Chondrocyte (in vitro differentiated cells): ENCODE measurements around the gene FDPS. TPM values are rescaled to one million over a fixed set of nuclear protein-coding genes. Genes with fewer than 3 reads are reported as not detected.

ENCODE experiments used
- DNase-seq: peaks from one replicate; pipeline ENCODE4 v3.0.0; 2021; ENCODE audit warnings: mixed read lengths, low spot score
- H3K27ac Mint-ChIP-seq: one replicate; pipeline ENCODE4 v1.8.0; 2021; ENCODE audit warnings: mild to moderate bottlenecking, moderate library complexity, mixed read lengths; ENCODE audit not compliant: unreplicated experiment
- H3K27me3 Mint-ChIP-seq: 2 replicates; pipeline ENCODE4 v1.8.0; 2021; ENCODE audit warnings: low read depth, mixed read lengths
- H3K36me3 Mint-ChIP-seq: 2 replicates; pipeline ENCODE4 v1.8.0; 2021; ENCODE audit warnings: low read depth, mixed read lengths
- H3K4me1 Mint-ChIP-seq: 2 replicates; pipeline ENCODE4 v1.8.0; 2021; ENCODE audit warnings: low read depth, mild to moderate bottlenecking, mixed read lengths
- H3K4me3 Mint-ChIP-seq: one replicate; pipeline ENCODE4 v1.8.0; 2021; ENCODE audit warnings: mild to moderate bottlenecking, moderate library complexity, mixed read lengths; ENCODE audit not compliant: unreplicated experiment
- H3K9me3 Mint-ChIP-seq: 2 replicates; pipeline ENCODE4 v1.8.0; 2021; ENCODE audit warnings: low read depth, mixed read lengths
- CTCF ChIP-seq: fragments of 200-600 bp; sonication (generic); IDR thresholded peaks from 2 replicates; pipeline ENCODE4 v1.5.0; 2021; ENCODE audit warnings: antibody characterized with exemption, mild to moderate bottlenecking, moderate library complexity
- total RNA-seq: library from RNA; stranded (reverse); gene quantifications from 3 replicates; pipeline ENCODE4 v1.2.1, GENCODE V29; 2021

FDPS gene
- total RNA-seq, 1 donor from 2014 or later = 122 TPM

- peaks cover 15% of the 10 kb centered on the region for H3K36me3 Mint-ChIP-seq
- H3K9me3 Mint-ChIP-seq = no peaks in the 10 kb centered on the region
- H3K4me1 Mint-ChIP-seq = peaks cover 33% of the 10 kb centered on the region
- TF ChIP-seq CTCF = no peak
- peak overlapping the region; percentile 97 for H3K27ac Mint-ChIP-seq
- H3K4me3 Mint-ChIP-seq = peak overlapping the region; percentile 96
- DNase-seq = peak; percentile 26
- no peaks in the 10 kb centered on the region for H3K27me3 Mint-ChIP-seq
These were observed 36.0 kb upstream of the FDPS start for GRCh38 chr1:155272466-155273342.

DNA sequence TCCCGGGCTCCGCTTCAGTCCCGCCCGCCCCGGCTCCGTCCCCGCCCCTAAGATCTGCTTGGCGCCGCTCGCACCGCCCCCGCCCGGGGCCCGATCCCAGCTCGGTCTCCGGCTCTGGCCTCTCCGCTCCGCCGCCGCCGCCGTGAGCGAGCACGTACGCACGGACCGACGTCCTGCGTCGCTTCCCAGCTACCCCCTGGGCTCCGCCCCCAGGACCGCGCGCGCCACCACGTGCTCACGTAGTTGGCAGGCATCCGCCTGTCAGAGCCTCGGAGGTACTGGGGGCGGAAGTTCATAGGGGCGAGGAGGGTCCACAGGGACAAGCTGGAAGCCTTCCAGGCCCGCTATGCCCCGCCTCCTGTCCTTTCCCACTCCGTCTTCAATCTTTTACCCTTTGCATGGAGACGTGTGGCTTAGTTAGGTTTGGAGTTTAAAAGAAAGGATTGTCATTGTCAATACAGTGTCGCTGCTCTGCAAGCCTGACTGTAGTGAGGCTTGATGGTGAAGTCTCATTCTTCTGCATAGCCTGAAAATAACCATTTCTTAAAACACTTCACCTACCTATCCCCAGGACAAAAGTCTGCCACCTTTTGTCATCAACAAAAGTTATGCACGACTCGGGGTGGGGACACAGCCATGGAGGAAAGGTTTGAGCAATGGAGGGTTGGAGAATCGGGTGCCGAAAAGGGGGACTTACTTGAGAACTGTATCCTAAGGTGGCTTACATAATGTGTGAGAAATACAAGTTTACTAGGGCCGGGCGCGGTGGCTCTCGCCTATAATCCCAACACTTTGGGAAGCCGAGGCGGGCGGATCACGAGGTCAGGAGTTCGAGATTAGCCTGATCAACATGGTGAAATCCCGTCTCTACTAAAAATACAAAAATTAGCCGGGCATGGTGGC lies 35.1 kb upstream of the FDPS start, which contains the start of gene CLK2:
Gene CLK2, minus strand, starts transcription at position 162 of the 903 bp plus-strand sequence. CDS start 2,527 bp downstream, outside the sequence.
- peak; percentile 26 for TF ChIP-seq CTCF
- Mint-ChIP-seq H3K36me3 (peaks cover 12% of the 10 kb centered on the region), H3K27ac (peak within 1 kb of the TSS; percentile 97)

DNA sequence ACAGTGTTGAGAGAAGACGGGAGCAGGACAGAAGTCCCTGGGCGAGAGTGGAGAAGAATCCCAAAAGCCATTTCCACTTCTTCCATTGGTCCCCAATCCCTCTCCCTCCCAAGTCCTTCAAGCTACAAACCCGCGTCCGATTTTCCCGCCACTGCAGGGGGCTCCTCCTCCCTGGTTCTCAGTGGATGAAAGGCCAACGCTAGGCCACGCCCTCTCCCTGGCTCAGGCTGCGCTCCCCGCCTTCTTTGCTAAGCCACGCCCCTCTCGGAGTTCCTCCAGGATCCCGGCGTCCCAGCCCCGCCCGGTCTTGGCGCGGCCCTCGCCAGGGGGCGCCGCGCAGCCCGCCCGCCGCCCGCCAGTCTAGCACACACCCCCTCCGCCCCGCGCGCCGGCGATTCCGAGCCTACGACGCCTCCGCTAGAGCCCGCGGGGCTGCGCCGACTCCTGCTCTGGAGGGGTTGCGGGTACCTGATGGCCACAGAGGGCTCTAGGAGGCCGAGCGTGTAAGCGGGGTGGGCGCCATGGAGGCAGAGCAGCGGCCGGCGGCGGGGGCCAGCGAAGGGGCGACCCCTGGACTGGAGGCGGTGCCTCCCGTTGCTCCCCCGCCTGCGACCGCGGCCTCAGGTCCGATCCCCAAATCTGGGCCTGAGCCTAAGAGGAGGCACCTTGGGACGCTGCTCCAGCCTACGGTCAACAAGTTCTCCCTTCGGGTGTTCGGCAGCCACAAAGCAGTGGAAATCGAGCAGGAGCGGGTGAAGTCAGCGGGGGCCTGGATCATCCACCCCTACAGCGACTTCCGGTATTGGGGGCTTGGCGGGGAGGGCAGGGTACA lies 31.4 kb upstream of the FDPS start, which contains the start of gene HCN3:
Gene HCN3, plus strand, starts transcription at position 394 of the 832 bp plus-strand sequence. Its CDS starts 128 bp downstream, at position 522.
- Mint-ChIP-seq H3K27ac (no peak within 1 kb of the TSS), H3K9me3 (no peaks in the 10 kb centered on the region), H3K36me3 (peaks cover under 1% of the 10 kb centered on the region), H3K27me3 (no peaks in the 10 kb centered on the region), H3K4me1 (peaks cover 25% of the 10 kb centered on the region), H3K4me3 (peak within 1 kb of the TSS; percentile 75)
- peak; percentile 95 for TF ChIP-seq CTCF
- DNase-seq = peak; percentile 97

More for the DNA sequence above, 35.1 kb upstream of the FDPS start, which contains the start of gene CLK2:
- H3K4me3 Mint-ChIP-seq = peak within 1 kb of the TSS; percentile 96
- no peaks in the 10 kb centered on the region for H3K27me3 Mint-ChIP-seq
- peak; percentile 98 for DNase-seq
- H3K4me1 Mint-ChIP-seq = peaks cover 34% of the 10 kb centered on the region
- H3K9me3 Mint-ChIP-seq = no peaks in the 10 kb centered on the region

DNA sequence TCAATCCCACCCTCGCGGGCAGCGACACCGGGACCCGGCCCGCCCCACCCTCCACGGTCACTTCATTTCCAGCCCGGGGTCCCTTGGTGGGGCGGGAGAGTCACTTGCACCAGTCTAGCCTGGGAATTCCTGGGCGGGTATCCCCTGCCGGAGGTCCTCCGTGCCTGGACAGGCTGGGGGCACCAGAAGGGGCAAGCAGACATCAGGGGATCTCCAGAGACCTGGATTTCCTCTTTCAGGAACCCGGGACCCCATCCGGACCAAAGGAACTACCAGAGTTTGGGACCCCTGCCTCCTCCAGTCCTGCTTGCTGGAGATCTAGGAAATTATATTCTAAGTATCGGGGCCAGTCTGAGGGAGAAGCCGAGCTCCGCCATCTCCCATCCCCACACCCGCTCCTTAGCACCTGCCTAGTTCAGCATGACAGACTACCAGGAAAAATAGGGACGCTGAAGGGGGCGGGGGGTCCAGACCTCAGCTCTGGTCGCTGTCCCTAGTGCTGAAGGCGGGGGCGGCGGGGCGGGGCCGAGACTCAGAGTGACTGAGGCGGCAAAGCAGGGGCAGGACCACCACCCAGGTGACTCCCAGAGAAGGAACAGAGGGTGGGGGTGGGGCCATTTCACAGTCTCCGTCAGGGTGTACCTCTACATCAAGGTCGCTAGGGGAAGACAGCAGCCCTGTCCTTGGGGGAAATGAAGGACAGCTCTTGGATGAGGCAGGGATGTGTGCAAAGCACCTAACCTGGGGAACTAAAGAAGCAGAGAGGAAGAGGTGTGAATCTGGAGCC lies 30.6 kb upstream of the FDPS start:
- peak; percentile 50 for TF ChIP-seq CTCF
- peak overlapping the region; percentile 75 for H3K4me3 Mint-ChIP-seq
- peaks cover 19% of the 10 kb centered on the region for H3K4me1 Mint-ChIP-seq
- H3K9me3 Mint-ChIP-seq = no peaks in the 10 kb centered on the region
- peaks cover 4% of the 10 kb centered on the region for H3K36me3 Mint-ChIP-seq
- no peak for DNase-seq
- no peak overlapping the region for H3K27ac Mint-ChIP-seq
- H3K27me3 Mint-ChIP-seq = no peaks in the 10 kb centered on the region
